Measurements from ENCODE around the gene MSRB1.

MSRB1 gene, protein sequence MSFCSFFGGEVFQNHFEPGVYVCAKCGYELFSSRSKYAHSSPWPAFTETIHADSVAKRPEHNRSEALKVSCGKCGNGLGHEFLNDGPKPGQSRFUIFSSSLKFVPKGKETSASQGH

GRCh38 chr16:1942810-1943726, at the start of gene MSRB1:
TSS of gene MSRB1 (minus strand) at chr16:1943199. CDS start at chr16:1943156, 43 bp downstream.
- Histone ChIP-seq H3K79me2 (ENCODE audit: insufficient read depth, low read length) (no peaks in the 10 kb centered on the region; the same call in none of the 2 replicates), H3K4me1 (ENCODE audit: insufficient read depth, low read length) (peaks cover 26% of the 10 kb centered on the region), H3K4me3 (ENCODE audit: low read depth in 1 of 2, low read length in 2 of 2) (peak within 1 kb of the TSS; percentile 66 to 73; a peak in 3 of 4 replicates), H3K36me3 (ENCODE audit: insufficient read depth, low read length) (peaks cover 26% of the 10 kb centered on the region), H2AFZ (ENCODE audit: low read depth, low read length) (peak within 1 kb of the TSS; percentile 98), H3K27ac (ENCODE audit: low read length) (peak within 1 kb of the TSS; percentile 67), H3K9me3 (ENCODE audit: insufficient read depth, low read length, severe bottlenecking) (no peaks in the 10 kb centered on the region), H3K9ac (ENCODE audit: low read depth, low read length) (peak within 1 kb of the TSS; percentile 66), H3K27me3 (ENCODE audit: insufficient read depth, low read length, poor library complexity) (no peaks in the 10 kb centered on the region), H4K20me1 (ENCODE audit: insufficient read depth, low read length) (no peaks in the 10 kb centered on the region; the same call in 1 of the 2 replicates), H3K4me2 (ENCODE audit: insufficient read depth, low read length) (peak within 1 kb of the TSS; percentile 94)
- ATAC-seq (ENCODE audit: insufficient read depth, low read depth) (peak; percentile 96), DNase-seq (peak; percentile 100)
- TF ChIP-seq EZH2 (IDR thresholded peaks at IDR 0.05; ENCODE audit: borderline replicate concordance, low read depth, low read length, severe bottlenecking): no peak
- TF ChIP-seq, protein P1, sequence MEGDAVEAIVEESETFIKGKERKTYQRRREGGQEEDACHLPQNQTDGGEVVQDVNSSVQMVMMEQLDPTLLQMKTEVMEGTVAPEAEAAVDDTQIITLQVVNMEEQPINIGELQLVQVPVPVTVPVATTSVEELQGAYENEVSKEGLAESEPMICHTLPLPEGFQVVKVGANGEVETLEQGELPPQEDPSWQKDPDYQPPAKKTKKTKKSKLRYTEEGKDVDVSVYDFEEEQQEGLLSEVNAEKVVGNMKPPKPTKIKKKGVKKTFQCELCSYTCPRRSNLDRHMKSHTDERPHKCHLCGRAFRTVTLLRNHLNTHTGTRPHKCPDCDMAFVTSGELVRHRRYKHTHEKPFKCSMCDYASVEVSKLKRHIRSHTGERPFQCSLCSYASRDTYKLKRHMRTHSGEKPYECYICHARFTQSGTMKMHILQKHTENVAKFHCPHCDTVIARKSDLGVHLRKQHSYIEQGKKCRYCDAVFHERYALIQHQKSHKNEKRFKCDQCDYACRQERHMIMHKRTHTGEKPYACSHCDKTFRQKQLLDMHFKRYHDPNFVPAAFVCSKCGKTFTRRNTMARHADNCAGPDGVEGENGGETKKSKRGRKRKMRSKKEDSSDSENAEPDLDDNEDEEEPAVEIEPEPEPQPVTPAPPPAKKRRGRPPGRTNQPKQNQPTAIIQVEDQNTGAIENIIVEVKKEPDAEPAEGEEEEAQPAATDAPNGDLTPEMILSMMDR (IDR thresholded peaks at IDR 0.05; ENCODE audit: borderline replicate concordance, extremely low read depth, low read length, poor library complexity, severe bottlenecking): peak; percentile 22

DNA sequence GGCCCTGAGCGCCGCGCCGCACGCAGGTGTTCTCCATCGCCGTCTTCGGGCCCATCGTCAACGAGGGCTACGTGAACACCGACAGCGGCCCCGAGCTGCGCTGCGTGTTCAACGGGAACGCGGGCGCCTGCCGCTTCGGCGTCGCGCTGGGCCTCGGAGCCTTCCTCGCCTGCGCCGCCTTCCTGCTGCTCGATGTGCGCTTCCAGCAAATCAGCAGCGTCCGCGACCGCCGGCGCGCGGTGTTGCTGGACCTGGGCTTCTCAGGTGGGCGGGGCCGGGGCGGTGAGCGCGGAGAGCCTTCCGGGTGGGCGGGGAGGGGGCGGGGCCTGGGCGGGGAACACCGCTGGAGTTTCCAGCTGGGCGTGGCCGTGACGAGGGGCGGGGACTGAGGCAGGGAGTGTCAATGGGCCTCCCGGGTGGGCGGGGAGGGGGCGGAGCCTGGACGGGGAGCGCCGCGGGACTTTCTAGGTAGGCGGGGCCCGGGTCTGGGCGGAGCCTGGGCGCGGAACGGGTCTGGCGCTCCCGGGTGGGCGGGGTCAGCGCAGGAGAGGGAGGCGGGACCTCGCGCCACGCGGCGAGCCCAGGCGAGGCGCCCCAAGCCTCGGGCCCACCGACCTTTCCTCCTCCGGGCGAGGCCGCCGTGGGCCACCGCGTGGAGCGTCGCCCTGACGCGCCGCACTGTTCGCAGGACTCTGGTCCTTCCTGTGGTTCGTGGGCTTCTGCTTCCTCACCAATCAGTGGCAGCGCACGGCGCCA, 49.1 kb upstream of the MSRB1 start:
- ATAC-seq (ENCODE audit: insufficient read depth, low read depth): no peak
- no peaks in the 10 kb centered on the region for H3K4me1 ChIP-seq (ENCODE audit: insufficient read depth, low read length)
- H2AFZ ChIP-seq (ENCODE audit: low read depth, low read length): no peak overlapping the region

GRCh38 chr16:1991588-1991947, 48.6 kb upstream of the MSRB1 start:
- no peak for ATAC-seq (ENCODE audit: insufficient read depth, low read depth)
- no peak for DNase-seq
- Histone ChIP-seq H3K4me3 (ENCODE audit: low read depth in 1 of 2, low read length in 2 of 2) (no peak overlapping the region), H3K27me3 (ENCODE audit: insufficient read depth, low read length, poor library complexity) (no peaks in the 10 kb centered on the region), H3K9me3 (ENCODE audit: insufficient read depth, low read length, severe bottlenecking) (no peaks in the 10 kb centered on the region), H4K20me1 (ENCODE audit: insufficient read depth, low read length) (no peaks in the 10 kb centered on the region), H3K4me2 (ENCODE audit: insufficient read depth, low read length) (no peak overlapping the region), H3K79me2 (ENCODE audit: insufficient read depth, low read length) (no peaks in the 10 kb centered on the region), H3K36me3 (ENCODE audit: insufficient read depth, low read length) (peaks cover under 1% of the 10 kb centered on the region; the same call in 1 of the 2 replicates), H3K4me1 (ENCODE audit: insufficient read depth, low read length) (no peaks in the 10 kb centered on the region), H3K27ac (ENCODE audit: low read length) (no peak overlapping the region), H2AFZ (ENCODE audit: low read depth, low read length) (no peak overlapping the region), H3K9ac (ENCODE audit: low read depth, low read length) (no peak overlapping the region)
- TF ChIP-seq EZH2 (IDR thresholded peaks at IDR 0.05; ENCODE audit: borderline replicate concordance, low read depth, low read length, severe bottlenecking): no peak
- TF ChIP-seq, protein P1 (IDR thresholded peaks at IDR 0.05; ENCODE audit: borderline replicate concordance, extremely low read depth, low read length, poor library complexity, severe bottlenecking): no peak

More for the DNA sequence above, 49.1 kb upstream of the MSRB1 start:
- Histone ChIP-seq H3K27ac (ENCODE audit: low read length) (no peak overlapping the region), H3K36me3 (ENCODE audit: insufficient read depth, low read length) (peaks cover 6% of the 10 kb centered on the region; the same call in 1 of the 2 replicates), H3K9ac (ENCODE audit: low read depth, low read length) (no peak overlapping the region), H4K20me1 (ENCODE audit: insufficient read depth, low read length) (0 out of 2 replicates have a peak, but pooled peaks cover 5% of the 10 kb centered on the region), H3K4me2 (ENCODE audit: insufficient read depth, low read length) (no peak overlapping the region), H3K27me3 (ENCODE audit: insufficient read depth, low read length, poor library complexity) (no peaks in the 10 kb centered on the region), H3K9me3 (ENCODE audit: insufficient read depth, low read length, severe bottlenecking) (no peaks in the 10 kb centered on the region), H3K79me2 (ENCODE audit: insufficient read depth, low read length) (no peaks in the 10 kb centered on the region), H3K4me3 (ENCODE audit: low read depth in 1 of 2, low read length in 2 of 2) (no peak overlapping the region)
- TF ChIP-seq EZH2 (IDR thresholded peaks at IDR 0.05; ENCODE audit: borderline replicate concordance, low read depth, low read length, severe bottlenecking): no peak
- TF ChIP-seq, protein P1 (IDR thresholded peaks at IDR 0.05; ENCODE audit: borderline replicate concordance, extremely low read depth, low read length, poor library complexity, severe bottlenecking): no peak
- DNase-seq: no peak
